ENCODE measurements around the gene CENPH. TPM values are rescaled to one million over a fixed set of nuclear protein-coding genes. Genes with fewer than 3 reads are reported as not detected.

CENPH gene
- total RNA-seq, 1 experiment from 2014 or later: 79.0 TPM

DNA sequence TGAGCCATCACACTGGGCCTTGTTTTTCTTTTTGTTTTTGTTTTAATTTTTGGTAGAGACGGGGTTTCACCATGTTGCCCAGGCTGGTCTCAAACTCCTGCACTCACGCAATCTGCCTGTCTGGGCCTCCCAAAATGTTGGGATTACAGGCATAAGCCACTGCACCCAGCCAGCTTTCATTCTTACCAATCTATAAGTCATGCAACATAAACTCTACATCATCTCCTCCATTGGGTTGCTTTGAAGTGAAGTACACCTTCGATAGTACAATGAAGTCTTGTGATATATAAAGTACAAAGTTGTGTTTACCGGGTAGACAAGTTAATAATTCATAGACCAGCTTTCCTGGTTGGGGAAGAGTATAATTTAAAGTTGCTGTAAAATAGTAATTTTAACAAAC lies 36.5 kb downstream of the CENPH start (continued):
- TF ChIP-seq, protein P1, sequence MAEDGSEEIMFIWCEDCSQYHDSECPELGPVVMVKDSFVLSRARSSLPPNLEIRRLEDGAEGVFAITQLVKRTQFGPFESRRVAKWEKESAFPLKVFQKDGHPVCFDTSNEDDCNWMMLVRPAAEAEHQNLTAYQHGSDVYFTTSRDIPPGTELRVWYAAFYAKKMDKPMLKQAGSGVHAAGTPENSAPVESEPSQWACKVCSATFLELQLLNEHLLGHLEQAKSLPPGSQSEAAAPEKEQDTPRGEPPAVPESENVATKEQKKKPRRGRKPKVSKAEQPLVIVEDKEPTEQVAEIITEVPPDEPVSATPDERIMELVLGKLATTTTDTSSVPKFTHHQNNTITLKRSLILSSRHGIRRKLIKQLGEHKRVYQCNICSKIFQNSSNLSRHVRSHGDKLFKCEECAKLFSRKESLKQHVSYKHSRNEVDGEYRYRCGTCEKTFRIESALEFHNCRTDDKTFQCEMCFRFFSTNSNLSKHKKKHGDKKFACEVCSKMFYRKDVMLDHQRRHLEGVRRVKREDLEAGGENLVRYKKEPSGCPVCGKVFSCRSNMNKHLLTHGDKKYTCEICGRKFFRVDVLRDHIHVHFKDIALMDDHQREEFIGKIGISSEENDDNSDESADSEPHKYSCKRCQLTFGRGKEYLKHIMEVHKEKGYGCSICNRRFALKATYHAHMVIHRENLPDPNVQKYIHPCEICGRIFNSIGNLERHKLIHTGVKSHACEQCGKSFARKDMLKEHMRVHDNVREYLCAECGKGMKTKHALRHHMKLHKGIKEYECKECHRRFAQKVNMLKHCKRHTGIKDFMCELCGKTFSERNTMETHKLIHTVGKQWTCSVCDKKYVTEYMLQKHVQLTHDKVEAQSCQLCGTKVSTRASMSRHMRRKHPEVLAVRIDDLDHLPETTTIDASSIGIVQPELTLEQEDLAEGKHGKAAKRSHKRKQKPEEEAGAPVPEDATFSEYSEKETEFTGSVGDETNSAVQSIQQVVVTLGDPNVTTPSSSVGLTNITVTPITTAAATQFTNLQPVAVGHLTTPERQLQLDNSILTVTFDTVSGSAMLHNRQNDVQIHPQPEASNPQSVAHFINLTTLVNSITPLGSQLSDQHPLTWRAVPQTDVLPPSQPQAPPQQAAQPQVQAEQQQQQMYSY (CRISPR knock-in tag; IDR thresholded peaks at IDR 0.05): no peak
- no peak for TF ChIP-seq TCF7 (CRISPR knock-in tag; IDR thresholded peaks at IDR 0.05; ENCODE audit: low read depth)
- TF ChIP-seq, protein P2, sequence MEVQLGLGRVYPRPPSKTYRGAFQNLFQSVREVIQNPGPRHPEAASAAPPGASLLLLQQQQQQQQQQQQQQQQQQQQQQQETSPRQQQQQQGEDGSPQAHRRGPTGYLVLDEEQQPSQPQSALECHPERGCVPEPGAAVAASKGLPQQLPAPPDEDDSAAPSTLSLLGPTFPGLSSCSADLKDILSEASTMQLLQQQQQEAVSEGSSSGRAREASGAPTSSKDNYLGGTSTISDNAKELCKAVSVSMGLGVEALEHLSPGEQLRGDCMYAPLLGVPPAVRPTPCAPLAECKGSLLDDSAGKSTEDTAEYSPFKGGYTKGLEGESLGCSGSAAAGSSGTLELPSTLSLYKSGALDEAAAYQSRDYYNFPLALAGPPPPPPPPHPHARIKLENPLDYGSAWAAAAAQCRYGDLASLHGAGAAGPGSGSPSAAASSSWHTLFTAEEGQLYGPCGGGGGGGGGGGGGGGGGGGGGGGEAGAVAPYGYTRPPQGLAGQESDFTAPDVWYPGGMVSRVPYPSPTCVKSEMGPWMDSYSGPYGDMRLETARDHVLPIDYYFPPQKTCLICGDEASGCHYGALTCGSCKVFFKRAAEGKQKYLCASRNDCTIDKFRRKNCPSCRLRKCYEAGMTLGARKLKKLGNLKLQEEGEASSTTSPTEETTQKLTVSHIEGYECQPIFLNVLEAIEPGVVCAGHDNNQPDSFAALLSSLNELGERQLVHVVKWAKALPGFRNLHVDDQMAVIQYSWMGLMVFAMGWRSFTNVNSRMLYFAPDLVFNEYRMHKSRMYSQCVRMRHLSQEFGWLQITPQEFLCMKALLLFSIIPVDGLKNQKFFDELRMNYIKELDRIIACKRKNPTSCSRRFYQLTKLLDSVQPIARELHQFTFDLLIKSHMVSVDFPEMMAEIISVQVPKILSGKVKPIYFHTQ (CRISPR knock-in tag; IDR thresholded peaks at IDR 0.05): no peak

DNA sequence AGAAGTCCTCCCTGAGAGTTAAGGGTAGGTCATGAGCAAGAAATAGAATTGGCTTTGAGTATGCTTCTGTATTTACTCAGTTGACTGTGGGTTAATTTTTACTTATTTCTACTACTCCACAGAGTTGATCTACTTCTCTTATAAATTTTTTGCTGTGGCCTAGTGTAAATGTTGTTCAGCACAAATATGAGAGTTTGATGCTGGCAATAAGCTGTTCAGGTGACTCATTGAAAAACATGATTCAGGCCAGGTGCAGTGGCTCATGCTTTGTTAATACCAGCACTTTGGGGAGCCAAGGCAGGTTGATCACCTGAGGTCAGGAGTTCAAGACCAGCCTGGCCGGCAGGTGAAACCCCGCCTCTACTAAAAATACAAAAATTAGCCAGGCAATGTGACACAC lies 40.8 kb downstream of the CENPH start:
- H3K9me3 Mint-ChIP-seq: no peaks in the 10 kb centered on the region
- POLR2A ChIA-PET: no interaction called here

More for the DNA sequence above, 40.8 kb downstream of the CENPH start:
- Mint-ChIP-seq H3K27ac (no peak overlapping the region), H3K27me3 (ENCODE audit: low read depth) (no peaks in the 10 kb centered on the region), H3K36me3 (peaks cover 25% of the 10 kb centered on the region), H3K4me1 (peaks cover 4% of the 10 kb centered on the region), H3K4me3 (no peak overlapping the region)
- TF ChIP-seq, protein P1 (CRISPR knock-in tag; IDR thresholded peaks at IDR 0.05): no peak
- no peak for TF ChIP-seq ZNF232 (CRISPR knock-in tag; IDR thresholded peaks at IDR 0.05)
- TF ChIP-seq, protein P2 (CRISPR knock-in tag; IDR thresholded peaks at IDR 0.05): no peak
- no peak for TF ChIP-seq GTF2I (CRISPR knock-in tag; conservative IDR thresholded peaks at IDR 0.05)
- TF ChIP-seq, protein P3, sequence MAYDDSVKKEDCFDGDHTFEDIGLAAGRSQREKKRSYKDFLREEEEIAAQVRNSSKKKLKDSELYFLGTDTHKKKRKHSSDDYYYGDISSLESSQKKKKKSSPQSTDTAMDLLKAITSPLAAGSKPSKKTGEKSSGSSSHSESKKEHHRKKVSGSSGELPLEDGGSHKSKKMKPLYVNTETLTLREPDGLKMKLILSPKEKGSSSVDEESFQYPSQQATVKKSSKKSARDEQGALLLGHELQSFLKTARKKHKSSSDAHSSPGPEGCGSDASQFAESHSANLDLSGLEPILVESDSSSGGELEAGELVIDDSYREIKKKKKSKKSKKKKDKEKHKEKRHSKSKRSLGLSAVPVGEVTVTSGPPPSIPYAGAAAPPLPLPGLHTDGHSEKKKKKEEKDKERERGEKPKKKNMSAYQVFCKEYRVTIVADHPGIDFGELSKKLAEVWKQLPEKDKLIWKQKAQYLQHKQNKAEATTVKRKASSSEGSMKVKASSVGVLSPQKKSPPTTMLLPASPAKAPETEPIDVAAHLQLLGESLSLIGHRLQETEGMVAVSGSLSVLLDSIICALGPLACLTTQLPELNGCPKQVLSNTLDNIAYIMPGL (CRISPR knock-in tag; IDR thresholded peaks at IDR 0.05): no peak
- TF ChIP-seq, protein P4, sequence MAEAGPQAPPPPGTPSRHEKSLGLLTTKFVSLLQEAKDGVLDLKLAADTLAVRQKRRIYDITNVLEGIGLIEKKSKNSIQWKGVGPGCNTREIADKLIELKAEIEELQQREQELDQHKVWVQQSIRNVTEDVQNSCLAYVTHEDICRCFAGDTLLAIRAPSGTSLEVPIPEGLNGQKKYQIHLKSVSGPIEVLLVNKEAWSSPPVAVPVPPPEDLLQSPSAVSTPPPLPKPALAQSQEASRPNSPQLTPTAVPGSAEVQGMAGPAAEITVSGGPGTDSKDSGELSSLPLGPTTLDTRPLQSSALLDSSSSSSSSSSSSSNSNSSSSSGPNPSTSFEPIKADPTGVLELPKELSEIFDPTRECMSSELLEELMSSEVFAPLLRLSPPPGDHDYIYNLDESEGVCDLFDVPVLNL (CRISPR knock-in tag; IDR thresholded peaks at IDR 0.05; ENCODE audit: borderline replicate concordance, low read depth): no peak
- TF ChIP-seq, protein P5, sequence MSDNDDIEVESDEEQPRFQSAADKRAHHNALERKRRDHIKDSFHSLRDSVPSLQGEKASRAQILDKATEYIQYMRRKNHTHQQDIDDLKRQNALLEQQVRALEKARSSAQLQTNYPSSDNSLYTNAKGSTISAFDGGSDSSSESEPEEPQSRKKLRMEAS (CRISPR knock-in tag; IDR thresholded peaks at IDR 0.05): no peak
- no peak for TF ChIP-seq ZNF121 (CRISPR knock-in tag; IDR thresholded peaks at IDR 0.05)
- no peak for DNase-seq (ENCODE audit: low spot score)
- CTCF ChIA-PET: no interaction called here
- ATAC-seq: no peak

All from WTC11 (cell line).